SK-N-SH treated with all-trans-retinoic acid at 6 μM for 48 hours (cell line): ENCODE measurements around the gene MRPL48.

Experiments
- BACH2 ChIP-seq: fragments of 250-450 bp; sonication (Bioruptor Pico); IDR thresholded peaks from 2 replicates; pipeline ENCODE4 v1.9.0; 2021; ENCODE audit warnings: mild to moderate bottlenecking, borderline replicate concordance
- GLIS3 ChIP-seq: fragments of 250-450 bp; sonication (Bioruptor Pico); IDR thresholded peaks from 2 replicates; pipeline ENCODE4 v1.5.0; 2020; ENCODE audit warnings: mild to moderate bottlenecking, moderate library complexity
- PPARA ChIP-seq: fragments of 250-450 bp; sonication (Bioruptor Pico); IDR thresholded peaks from 2 replicates; pipeline ENCODE4 v1.5.0; 2020; ENCODE audit warnings: mild to moderate bottlenecking, borderline replicate concordance
- TOX ChIP-seq: fragments of 250-450 bp; sonication (Bioruptor Pico); IDR thresholded peaks from 2 replicates; pipeline ENCODE4 v1.8.0; 2021; ENCODE audit warnings: mild to moderate bottlenecking, moderate library complexity, borderline replicate concordance
- ZFP3 ChIP-seq: fragments of 250-450 bp; sonication (Bioruptor Pico); IDR thresholded peaks from 2 replicates; pipeline ENCODE4 v1.5.0; 2020; ENCODE audit warnings: mild to moderate bottlenecking, moderate library complexity
- ZNF565 ChIP-seq: fragments of 450-650 bp; formaldehyde crosslinking; conservative IDR thresholded peaks from 2 replicates; pipeline ENCODE4 v1.5.0; 2020; ENCODE audit warnings: low read depth, mild to moderate bottlenecking, moderate library complexity
- TF ChIP-seq, protein P1 (sequence below): fragments of 250-450 bp; sonication (Bioruptor Pico); IDR thresholded peaks from 2 replicates; pipeline ENCODE4 v1.5.1; 2020; ENCODE audit warnings: low read depth, mild to moderate bottlenecking, moderate library complexity
- TF ChIP-seq, protein P2 (sequence below): fragments of 250-450 bp; sonication (Bioruptor Pico); IDR thresholded peaks from 2 replicates; pipeline ENCODE4 v1.8.0; 2020; ENCODE audit warnings: mild to moderate bottlenecking, moderate library complexity, borderline replicate concordance
- TF ChIP-seq, protein P3 (sequence below): fragments of 250-450 bp; sonication (Bioruptor Pico); IDR thresholded peaks from 2 replicates; pipeline ENCODE4 v1.8.0; 2021; ENCODE audit warnings: low read depth, mild to moderate bottlenecking, moderate library complexity, borderline replicate concordance

DNA sequence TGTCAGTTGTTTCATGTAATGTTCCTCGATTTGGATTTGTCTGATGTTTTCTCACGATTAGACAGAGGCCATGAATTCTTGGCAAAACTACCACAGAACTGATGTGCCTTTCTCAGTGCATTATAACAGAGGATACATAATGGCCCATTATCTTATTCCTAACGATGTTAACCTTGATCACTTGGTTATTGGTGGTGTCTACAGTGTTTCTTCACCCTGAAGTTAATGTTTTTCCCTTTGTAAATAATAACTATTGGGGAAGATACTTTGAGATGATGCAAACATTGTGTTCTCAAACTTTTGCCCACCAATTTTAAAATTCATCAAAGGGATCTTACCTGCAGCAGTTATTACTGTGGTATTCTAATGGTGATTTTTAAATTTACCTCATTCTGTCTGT, 39.9 kb upstream of the MRPL48 start:
- TF ChIP-seq, protein P1, sequence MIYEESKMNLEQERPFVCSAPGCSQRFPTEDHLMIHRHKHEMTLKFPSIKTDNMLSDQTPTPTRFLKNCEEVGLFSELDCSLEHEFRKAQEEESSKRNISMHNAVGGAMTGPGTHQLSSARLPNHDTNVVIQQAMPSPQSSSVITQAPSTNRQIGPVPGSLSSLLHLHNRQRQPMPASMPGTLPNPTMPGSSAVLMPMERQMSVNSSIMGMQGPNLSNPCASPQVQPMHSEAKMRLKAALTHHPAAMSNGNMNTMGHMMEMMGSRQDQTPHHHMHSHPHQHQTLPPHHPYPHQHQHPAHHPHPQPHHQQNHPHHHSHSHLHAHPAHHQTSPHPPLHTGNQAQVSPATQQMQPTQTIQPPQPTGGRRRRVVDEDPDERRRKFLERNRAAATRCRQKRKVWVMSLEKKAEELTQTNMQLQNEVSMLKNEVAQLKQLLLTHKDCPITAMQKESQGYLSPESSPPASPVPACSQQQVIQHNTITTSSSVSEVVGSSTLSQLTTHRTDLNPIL (CRISPR knock-in tag): no peak
- no peak for TF ChIP-seq ZFP3
- no peak for TF ChIP-seq GLIS3 (CRISPR knock-in tag)
- TF ChIP-seq, protein P2, sequence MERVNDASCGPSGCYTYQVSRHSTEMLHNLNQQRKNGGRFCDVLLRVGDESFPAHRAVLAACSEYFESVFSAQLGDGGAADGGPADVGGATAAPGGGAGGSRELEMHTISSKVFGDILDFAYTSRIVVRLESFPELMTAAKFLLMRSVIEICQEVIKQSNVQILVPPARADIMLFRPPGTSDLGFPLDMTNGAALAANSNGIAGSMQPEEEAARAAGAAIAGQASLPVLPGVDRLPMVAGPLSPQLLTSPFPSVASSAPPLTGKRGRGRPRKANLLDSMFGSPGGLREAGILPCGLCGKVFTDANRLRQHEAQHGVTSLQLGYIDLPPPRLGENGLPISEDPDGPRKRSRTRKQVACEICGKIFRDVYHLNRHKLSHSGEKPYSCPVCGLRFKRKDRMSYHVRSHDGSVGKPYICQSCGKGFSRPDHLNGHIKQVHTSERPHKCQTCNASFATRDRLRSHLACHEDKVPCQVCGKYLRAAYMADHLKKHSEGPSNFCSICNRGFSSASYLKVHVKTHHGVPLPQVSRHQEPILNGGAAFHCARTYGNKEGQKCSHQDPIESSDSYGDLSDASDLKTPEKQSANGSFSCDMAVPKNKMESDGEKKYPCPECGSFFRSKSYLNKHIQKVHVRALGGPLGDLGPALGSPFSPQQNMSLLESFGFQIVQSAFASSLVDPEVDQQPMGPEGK: no peak
- TF ChIP-seq TOX (CRISPR knock-in tag): no peak
- TF ChIP-seq PPARA (CRISPR knock-in tag): no peak
- TF ChIP-seq ZNF565 (CRISPR knock-in tag): no peak
- no peak for TF ChIP-seq BACH2
- TF ChIP-seq, protein P3, sequence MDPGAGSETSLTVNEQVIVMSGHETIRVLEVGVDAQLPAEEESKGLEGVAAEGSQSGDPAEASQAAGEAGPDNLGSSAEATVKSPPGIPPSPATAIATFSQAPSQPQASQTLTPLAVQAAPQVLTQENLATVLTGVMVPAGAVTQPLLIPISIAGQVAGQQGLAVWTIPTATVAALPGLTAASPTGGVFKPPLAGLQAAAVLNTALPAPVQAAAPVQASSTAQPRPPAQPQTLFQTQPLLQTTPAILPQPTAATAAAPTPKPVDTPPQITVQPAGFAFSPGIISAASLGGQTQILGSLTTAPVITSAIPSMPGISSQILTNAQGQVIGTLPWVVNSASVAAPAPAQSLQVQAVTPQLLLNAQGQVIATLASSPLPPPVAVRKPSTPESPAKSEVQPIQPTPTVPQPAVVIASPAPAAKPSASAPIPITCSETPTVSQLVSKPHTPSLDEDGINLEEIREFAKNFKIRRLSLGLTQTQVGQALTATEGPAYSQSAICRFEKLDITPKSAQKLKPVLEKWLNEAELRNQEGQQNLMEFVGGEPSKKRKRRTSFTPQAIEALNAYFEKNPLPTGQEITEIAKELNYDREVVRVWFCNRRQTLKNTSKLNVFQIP (CRISPR knock-in tag): no peak
